IMR-90 (cell line): ENCODE data around the gene PDS5A. TPM values are rescaled to one million over a fixed set of nuclear protein-coding genes. Genes with fewer than 3 reads are reported as not detected.
"Not testable (repeated sequence)": the region's sequence is repeated elsewhere in the genome, so short reads cannot be mapped to it uniquely, and the experiment has no call there.

Source experiments
- ATAC-seq: fragments of 200-7000 bp; cut with Tn5 transposase; 2 replicates; pipeline ENCODE4 v1.9.1; 2020; ENCODE audit warnings: low read depth, mild to moderate bottlenecking, moderate library complexity
- BruUV-seq: library from RNA; stranded (reverse); fragments of 400-500 nt; replicated peaks from 2 replicates; lab custom pipeline; 2021; lab: Mats Ljungman, UMichigan
- CTCF ChIA-PET: fragments of 300-600 bp; formaldehyde crosslinking; extraction: SDS; loops from one replicate; lab custom pipeline; 2021; ENCODE audit warnings: antibody characterized with exemption; lab: Yijun Ruan, JAX
- POLR2A ChIA-PET: fragments of 300-600 bp; sonication (Branson Sonifier 250); formaldehyde crosslinking; loops from one replicate; lab custom pipeline; 2022; ENCODE audit warnings: antibody characterized with exemption; ENCODE audit not compliant: unreplicated experiment; lab: Charles Lee
- DNase-seq: peaks from one replicate; pipeline ENCODE4 v3.0.0; 2013
- H2AFZ ChIP-seq: replicated peaks from 2 replicates; pipeline ENCODE3; 2013; ENCODE audit warnings: low read length, mild to moderate bottlenecking; ENCODE audit not compliant: poor library complexity
- H2AK5ac ChIP-seq: 2 replicates; pipeline ENCODE4 v1.6.1; 2013; ENCODE audit warnings: low read depth, low read length, inconsistent platforms
- H2AK9ac ChIP-seq: replicated peaks from 2 replicates; pipeline ENCODE3; 2013; ENCODE audit warnings: mild to moderate bottlenecking, low read depth, low read length, moderate library complexity; ENCODE audit not compliant: poor library complexity
- H2BK120ac ChIP-seq: 2 replicates; pipeline ENCODE4 v1.6.1; 2013; ENCODE audit warnings: low read depth, low read length, inconsistent platforms
- H2BK15ac ChIP-seq: 3 replicates; pipeline ENCODE4 v1.6.1; 2013; ENCODE audit warnings: low read depth, low read length, inconsistent platforms
- H2BK20ac ChIP-seq: 2 replicates; pipeline ENCODE4 v1.6.1; 2013; ENCODE audit warnings: low read depth, mild to moderate bottlenecking, inconsistent platforms, low read length, moderate library complexity
- H2BK5ac ChIP-seq: 2 replicates; pipeline ENCODE4 v1.6.1; 2013; ENCODE audit warnings: mild to moderate bottlenecking, low read depth, low read length, inconsistent platforms; ENCODE audit not compliant: poor library complexity, severe bottlenecking
- H3K14ac ChIP-seq: replicated peaks from 2 replicates; pipeline ENCODE4 v1.6.1; 2013; ENCODE audit warnings: low read depth, low read length, inconsistent platforms
- H3K18ac ChIP-seq: 2 replicates; pipeline ENCODE4 v1.6.1; 2013; ENCODE audit warnings: low read depth, low read length, control low read depth
- H3K23ac ChIP-seq: 2 replicates; pipeline ENCODE4 v1.6.1; 2013; ENCODE audit warnings: low read depth, low read length, inconsistent platforms
- H3K27ac ChIP-seq: 2 replicates; pipeline ENCODE4 v1.5.1; 2013; ENCODE audit warnings: mild to moderate bottlenecking, control low read depth, low read length; ENCODE audit not compliant: insufficient read depth
- H3K27me3 ChIP-seq: 2 replicates; pipeline ENCODE4 v1.6.1; 2013; ENCODE audit warnings: low read length; ENCODE audit not compliant: control insufficient read depth, insufficient read depth
- H3K36me3 ChIP-seq: 2 replicates; pipeline ENCODE4 v1.6.1; 2013; ENCODE audit warnings: low read length, mixed read lengths; ENCODE audit not compliant: control insufficient read depth, insufficient read depth
- H3K4ac ChIP-seq: 2 replicates; pipeline ENCODE4 v1.6.1; 2013; ENCODE audit warnings: low read depth, low read length, inconsistent platforms
- H3K4me1 ChIP-seq: 2 replicates; pipeline ENCODE4 v1.6.1; 2013; ENCODE audit warnings: low read length, mixed read lengths; ENCODE audit not compliant: control insufficient read depth, insufficient read depth
- H3K4me2 ChIP-seq: 2 replicates; pipeline ENCODE4 v1.6.1; 2013; ENCODE audit warnings: low read depth, mild to moderate bottlenecking, control low read depth, low read length, moderate library complexity
- H3K4me3 ChIP-seq: 2 replicates; pipeline ENCODE4 v1.5.1; 2013; ENCODE audit warnings: low read depth, mild to moderate bottlenecking, control low read depth, low read length, moderate library complexity; ENCODE audit not compliant: insufficient read depth
- H3K56ac ChIP-seq: 2 replicates; pipeline ENCODE4 v1.6.1; 2013; ENCODE audit warnings: low read length, inconsistent platforms; ENCODE audit not compliant: insufficient read depth; ENCODE audit errors: extremely low read depth
- H3K79me1 ChIP-seq, 2 experiments: 2 replicates each; pipeline ENCODE4 v1.6.1; 2013; ENCODE audit warnings: low read length in 2 of 2, inconsistent platforms in 1 of 2, low read depth in 1 of 2
- H3K9ac ChIP-seq: 2 replicates; pipeline ENCODE4 v1.6.1; 2013; ENCODE audit warnings: low read depth, low read length, control low read depth
- H3K9me1 ChIP-seq: 2 replicates; pipeline ENCODE4 v1.6.1; 2013; ENCODE audit warnings: low read length, inconsistent platforms; ENCODE audit not compliant: insufficient read depth
- H3K9me3 ChIP-seq: 2 replicates; pipeline ENCODE4 v1.6.1; 2013; ENCODE audit warnings: low read length; ENCODE audit not compliant: control insufficient read depth, insufficient read depth
- H4K20me1 ChIP-seq: 2 replicates; pipeline ENCODE4 v1.6.1; 2013; ENCODE audit warnings: low read length, inconsistent platforms; ENCODE audit not compliant: insufficient read depth
- H4K5ac ChIP-seq: 2 replicates; pipeline ENCODE4 v1.6.1; 2013; ENCODE audit warnings: mild to moderate bottlenecking, low read depth, low read length, control low read depth
- H4K8ac ChIP-seq, 2 experiments: 2 replicates each; pipeline ENCODE4 v1.6.1; 2013; ENCODE audit warnings: low read depth in 2 of 2, low read length in 2 of 2, control low read depth in 1 of 2, inconsistent platforms in 1 of 2
- H4K91ac ChIP-seq: 2 replicates; pipeline ENCODE4 v1.6.1; 2013; ENCODE audit warnings: low read depth, low read length, inconsistent platforms; ENCODE audit not compliant: insufficient read depth
- NFE2L2 ChIP-seq: fragments of 150-350 bp; IDR thresholded peaks from 2 replicates; pipeline ENCODE4 v1.6.1; 2016; ENCODE audit warnings: low read depth, mild to moderate bottlenecking, low read length
- WGBS, 2 experiments: methylation state at CpG; one replicate each; pipeline versions ENCODE4 v1.1.5 to v1.1.7; 2013; ENCODE audit warnings: missing lambda C conversion rate in 2 of 2; ENCODE audit not compliant: insufficient read length in 1 of 2; ENCODE audit errors: extremely low coverage in 2 of 2; 5-methylcytosine and 5-hydroxymethylcytosine counted together
- dilution Hi-C: fragments of 300-500 bp; cut with HindIII; formaldehyde crosslinking; loops from one replicate; pipeline ENCODE4 v1.14.3; 2018; ENCODE audit warnings: low sequenced_read_pairs; ENCODE audit not compliant: unreplicated experiment
- in situ Hi-C: fragments of 300-500 bp; cut with MboI; formaldehyde crosslinking; loops from 3 replicates; pipeline ENCODE4 v1.14.3; 2019; ENCODE audit warnings: low sequenced_read_pairs, inconsistent platforms, mixed read lengths
- intact Hi-C: fragments of 100-400 bp; cut with micrococcal nuclease; formaldehyde crosslinking; loops from 2 replicates; pipeline ENCODE4 v1.10.0; 2022
- polyA plus RNA-seq, 3 experiments: library from polyadenylated mRNA; depleted of rRNA; stranded (reverse); fragments of >200 nt; gene quantifications; 2 replicates each; pipeline ENCODE4 v1.2.3, GENCODE V29; 2012; ENCODE audit warnings: low replicate concordance in 1 of 3
- total RNA-seq: library from RNA; depleted of rRNA; stranded (reverse); fragments of >200 nt; gene quantifications from 2 replicates; pipeline ENCODE4 v1.2.3, GENCODE V29; 2012

PDS5A gene
- total and polyA plus RNA-seq, 2 of the 4 experiments (the other 2 are of a cell fraction) = 16.3 to 33.5 TPM

- DNase-seq (no peak), ATAC-seq (no peak)
- Histone ChIP-seq H3K79me1 (peaks cover 4 to 5% of the 10 kb centered on the region in 2 experiments; a peak in 1 of 4 replicates), H3K9me1 (peaks cover 5% of the 10 kb centered on the region; the same call in 1 of the 2 replicates), H2BK20ac (no peak overlapping the region), H2AFZ (no peak overlapping the region), H3K36me3 (peaks cover 42% of the 10 kb centered on the region), H3K27ac (no peak overlapping the region), H2BK120ac (no peak overlapping the region), H3K4me1 (peaks cover 3% of the 10 kb centered on the region; the same call in 1 of the 2 replicates), H2AK5ac (no peak overlapping the region), H3K9me3 (no peaks in the 10 kb centered on the region), H3K14ac (no peak overlapping the region), H3K23ac (no peak overlapping the region), H3K9ac (no peak overlapping the region), H3K27me3 (no peaks in the 10 kb centered on the region), H2BK15ac (no peak overlapping the region), H4K8ac (no peak overlapping the region), H3K56ac (no peak overlapping the region), H4K91ac (no peak overlapping the region), H3K4me2 (no peak overlapping the region), H3K18ac (no peak overlapping the region), H4K5ac (no peak overlapping the region), H4K20me1 (no peaks in the 10 kb centered on the region), H2BK5ac (no peak overlapping the region), H2AK9ac (no peak overlapping the region), H3K4me3 (no peak overlapping the region), H3K4ac (no peak overlapping the region)
- dilution Hi-C loops = no loop called here
- WGBS, 2 experiments = no CpG with 5 or more reads among the region's 3 CpGs
- TF ChIP-seq NFE2L2 = no peak
- in situ Hi-C loops = no loop called here
- POLR2A ChIA-PET = no interaction called here
- BruUV-seq = no TSS peak
- CTCF ChIA-PET = no interaction called here
- intact Hi-C loops = loop anchor here (10.0 kb wide), 1 partner anchor 63 kb away; no protein-coding TSS in a partner anchor
Observed at GRCh38 chr4:39841894-39842293, 135.8 kb downstream of the PDS5A start.

- H3K27ac ChIP-seq, H3K79me1 ChIP-seq, H4K5ac ChIP-seq, H4K20me1 ChIP-seq, dilution Hi-C loops, H3K9me3 ChIP-seq, H2AK5ac ChIP-seq, H4K8ac ChIP-seq, H3K4ac ChIP-seq, POLR2A ChIA-PET, H3K23ac ChIP-seq, in situ Hi-C loops, H2BK120ac ChIP-seq, H3K27me3 ChIP-seq, BruUV-seq, H2AK9ac ChIP-seq, H2BK5ac ChIP-seq, H3K18ac ChIP-seq, H3K56ac ChIP-seq, H3K4me1 ChIP-seq, ATAC-seq, H3K9ac ChIP-seq, H3K4me3 ChIP-seq, H2BK20ac ChIP-seq, H4K91ac ChIP-seq, H2AFZ ChIP-seq, H3K4me2 ChIP-seq, DNase-seq, H2BK15ac ChIP-seq, H3K14ac ChIP-seq, CTCF ChIA-PET, H3K9me1 ChIP-seq: not testable (repeated sequence)
- intact Hi-C loops = loop anchor here (10.0 kb wide), 1 partner anchor 64 kb away; no protein-coding TSS in a partner anchor
- 98% methylated on average over 9 of the region's 14 CpGs; no CpG with 5 or more reads in 1 of the 2 experiments for WGBS, 2 experiments
- peaks cover 48% of the 10 kb centered on the region for H3K36me3 ChIP-seq
Observed at GRCh38 chr4:39840516-39840915, 137.2 kb downstream of the PDS5A start.
